HepG2 (cell line): Measurements from ENCODE around the gene LDB2. TPM values are rescaled to one million over a fixed set of nuclear protein-coding genes. Genes with fewer than 3 reads are reported as not detected.

Source experiments
- DPF2 ChIP-seq: sonication (generic); formaldehyde crosslinking; IDR thresholded peaks from 2 replicates; pipeline ENCODE4 v1.4.0; 2020; ENCODE audit warnings: mild to moderate bottlenecking, low read depth, missing genetic modification reagents, borderline replicate concordance
- ELF4 ChIP-seq: sonication (generic); formaldehyde crosslinking; IDR thresholded peaks from 2 replicates; pipeline ENCODE4 v1.5.0; 2020; ENCODE audit warnings: missing genetic modification reagents, mild to moderate bottlenecking, moderate library complexity, borderline replicate concordance
- HNF4G ChIP-seq, 2 experiments: sonication (generic) in 1 of 2; formaldehyde crosslinking in 1 of 2; IDR thresholded peaks; 2 replicates each; pipeline versions ENCODE4 v1.4.0 to v1.6.1; 2011 to 2020; ENCODE audit warnings: borderline replicate concordance in 2 of 2, low read depth in 2 of 2, mild to moderate bottlenecking in 2 of 2, low read length in 1 of 2, missing genetic modification reagents in 1 of 2, moderate library complexity in 1 of 2
- IRX3 ChIP-seq: sonication (generic); formaldehyde crosslinking; IDR thresholded peaks from 2 replicates; pipeline ENCODE4 v1.8.1; 2023; ENCODE audit warnings: mild to moderate bottlenecking, low read depth, missing genetic modification reagents, borderline replicate concordance
- JARID2 ChIP-seq: sonication (generic); formaldehyde crosslinking; IDR thresholded peaks from 2 replicates; pipeline ENCODE4 v1.8.1; 2023; ENCODE audit warnings: missing genetic modification reagents, inconsistent platforms; ENCODE audit not compliant: insufficient replicate concordance
- JDP2 ChIP-seq: sonication (generic); formaldehyde crosslinking; IDR thresholded peaks from 2 replicates; pipeline ENCODE4 v1.8.1; 2022; ENCODE audit warnings: missing genetic modification reagents, borderline replicate concordance
- JUN ChIP-seq: sonication (generic); formaldehyde crosslinking; IDR thresholded peaks from 2 replicates; pipeline ENCODE4 v1.4.0; 2020; ENCODE audit warnings: mild to moderate bottlenecking, missing genetic modification reagents
- JUND ChIP-seq: sonication (generic); formaldehyde crosslinking; IDR thresholded peaks from 2 replicates; pipeline ENCODE4 v1.8.0; 2022; ENCODE audit warnings: mild to moderate bottlenecking, missing genetic modification reagents
- NR2F6 ChIP-seq, 2 experiments: IDR thresholded peaks; 2 replicates each; pipeline ENCODE4 v1.6.1; 2016; ENCODE audit warnings: antibody characterized with exemption in 1 of 2, mild to moderate bottlenecking in 1 of 2
- ONECUT2 ChIP-seq: sonication (generic); formaldehyde crosslinking; IDR thresholded peaks from 2 replicates; pipeline ENCODE4 v1.4.0; 2020; ENCODE audit warnings: missing genetic modification reagents
- SP2 ChIP-seq: sonication (generic); formaldehyde crosslinking; IDR thresholded peaks from 2 replicates; pipeline ENCODE4 v1.5.1; 2020; ENCODE audit warnings: mild to moderate bottlenecking, missing genetic modification reagents
- TBX2 ChIP-seq: sonication (generic); formaldehyde crosslinking; IDR thresholded peaks from 2 replicates; pipeline ENCODE4 v1.5.0; 2020; ENCODE audit warnings: missing genetic modification reagents, mild to moderate bottlenecking, borderline replicate concordance
- TBX3 ChIP-seq: fragments of 450-650 bp; IDR thresholded peaks from 2 replicates; pipeline ENCODE4 v1.6.1; 2017; ENCODE audit warnings: antibody characterized with exemption, mild to moderate bottlenecking, inconsistent platforms, borderline replicate concordance
- THAP11 ChIP-seq: IDR thresholded peaks from 2 replicates; pipeline ENCODE4 v1.6.1; 2016; ENCODE audit warnings: missing biosample characterization, missing genetic modification reagents
- ZBED4 ChIP-seq: sonication (generic); formaldehyde crosslinking; IDR thresholded peaks from 2 replicates; pipeline ENCODE4 v1.4.0; 2020; ENCODE audit warnings: missing genetic modification reagents, borderline replicate concordance
- ZC3H13 ChIP-seq: sonication (generic); formaldehyde crosslinking; IDR thresholded peaks from 2 replicates; pipeline ENCODE4 v1.8.1; 2023; ENCODE audit warnings: mild to moderate bottlenecking, missing genetic modification reagents, moderate library complexity
- polyA plus RNA-seq, 8 experiments: library from polyadenylated mRNA; depleted of rRNA in 3 of 8; stranded (reverse) in 7 of 8; unstranded in 1 of 8; fragments of >200 nt; fragmentation: Illumina TruSeq in 4 of 8; extraction: Trizol in 4 of 8; gene quantifications; 2 replicates each; pipeline versions ENCODE4 v1.2.1 to v1.2.3, GENCODE V29; 2011 to 2016; ENCODE audit warnings: low read depth in 4 of 8, missing spikeins in 1 of 8, mixed read lengths in 1 of 8; ENCODE audit not compliant: insufficient read depth in 1 of 8
- total RNA-seq, 5 experiments: library from RNA; depleted of rRNA; stranded (reverse); fragments of >200 nt; fragmentation: Illumina TruSeq; extraction: Trizol; gene quantifications; 2 replicates each; pipeline ENCODE4 v1.2.3, GENCODE V29; 2016; ENCODE audit warnings: low read depth in 1 of 5
- TF ChIP-seq, protein P1 (sequence below): sonication (generic); formaldehyde crosslinking; IDR thresholded peaks from 2 replicates; pipeline ENCODE4 v1.4.0; 2020; ENCODE audit warnings: mild to moderate bottlenecking, missing genetic modification reagents
- TF ChIP-seq, protein P2 (sequence below): IDR thresholded peaks from 2 replicates; pipeline ENCODE4 v1.6.1; 2018; ENCODE audit warnings: missing genetic modification reagents, mild to moderate bottlenecking, missing compliant biosample characterization

LDB2 gene
- total and polyA plus RNA-seq, 2 of the 13 experiments (the other 11 are each of a cell fraction or from before 2014, with no cell fraction given), result not detected

DNA sequence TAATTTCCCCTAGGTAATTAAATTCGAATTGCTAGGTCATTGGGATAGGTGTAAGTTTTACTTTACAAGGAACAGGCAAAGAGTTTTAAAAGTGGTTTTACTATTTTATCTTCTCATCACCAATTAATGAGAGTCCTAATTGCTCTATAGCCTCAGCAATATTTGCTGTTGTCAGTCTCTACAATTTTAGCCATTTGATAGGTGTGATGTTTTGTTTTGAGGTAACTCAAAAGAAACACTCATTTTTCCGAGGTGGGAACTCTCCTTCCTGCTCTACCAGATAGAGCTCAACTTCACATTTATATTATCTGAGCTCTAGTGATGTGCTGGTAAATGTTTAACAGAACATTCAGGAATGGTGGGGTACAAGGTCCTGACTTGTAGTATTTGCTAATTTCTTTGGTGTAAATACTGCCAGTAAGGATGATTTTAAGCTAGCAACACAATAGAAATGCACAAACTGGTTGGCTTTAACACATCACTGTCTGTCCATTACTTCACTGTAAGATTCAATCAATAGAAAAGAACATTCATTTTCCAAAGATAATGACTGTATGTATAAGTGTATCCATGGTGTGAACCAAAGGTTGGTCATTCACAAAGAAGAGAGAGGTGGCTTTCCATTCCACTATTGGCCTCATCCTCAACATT, 62.7 kb downstream of the LDB2 start (continued):
- TF ChIP-seq, protein P1, sequence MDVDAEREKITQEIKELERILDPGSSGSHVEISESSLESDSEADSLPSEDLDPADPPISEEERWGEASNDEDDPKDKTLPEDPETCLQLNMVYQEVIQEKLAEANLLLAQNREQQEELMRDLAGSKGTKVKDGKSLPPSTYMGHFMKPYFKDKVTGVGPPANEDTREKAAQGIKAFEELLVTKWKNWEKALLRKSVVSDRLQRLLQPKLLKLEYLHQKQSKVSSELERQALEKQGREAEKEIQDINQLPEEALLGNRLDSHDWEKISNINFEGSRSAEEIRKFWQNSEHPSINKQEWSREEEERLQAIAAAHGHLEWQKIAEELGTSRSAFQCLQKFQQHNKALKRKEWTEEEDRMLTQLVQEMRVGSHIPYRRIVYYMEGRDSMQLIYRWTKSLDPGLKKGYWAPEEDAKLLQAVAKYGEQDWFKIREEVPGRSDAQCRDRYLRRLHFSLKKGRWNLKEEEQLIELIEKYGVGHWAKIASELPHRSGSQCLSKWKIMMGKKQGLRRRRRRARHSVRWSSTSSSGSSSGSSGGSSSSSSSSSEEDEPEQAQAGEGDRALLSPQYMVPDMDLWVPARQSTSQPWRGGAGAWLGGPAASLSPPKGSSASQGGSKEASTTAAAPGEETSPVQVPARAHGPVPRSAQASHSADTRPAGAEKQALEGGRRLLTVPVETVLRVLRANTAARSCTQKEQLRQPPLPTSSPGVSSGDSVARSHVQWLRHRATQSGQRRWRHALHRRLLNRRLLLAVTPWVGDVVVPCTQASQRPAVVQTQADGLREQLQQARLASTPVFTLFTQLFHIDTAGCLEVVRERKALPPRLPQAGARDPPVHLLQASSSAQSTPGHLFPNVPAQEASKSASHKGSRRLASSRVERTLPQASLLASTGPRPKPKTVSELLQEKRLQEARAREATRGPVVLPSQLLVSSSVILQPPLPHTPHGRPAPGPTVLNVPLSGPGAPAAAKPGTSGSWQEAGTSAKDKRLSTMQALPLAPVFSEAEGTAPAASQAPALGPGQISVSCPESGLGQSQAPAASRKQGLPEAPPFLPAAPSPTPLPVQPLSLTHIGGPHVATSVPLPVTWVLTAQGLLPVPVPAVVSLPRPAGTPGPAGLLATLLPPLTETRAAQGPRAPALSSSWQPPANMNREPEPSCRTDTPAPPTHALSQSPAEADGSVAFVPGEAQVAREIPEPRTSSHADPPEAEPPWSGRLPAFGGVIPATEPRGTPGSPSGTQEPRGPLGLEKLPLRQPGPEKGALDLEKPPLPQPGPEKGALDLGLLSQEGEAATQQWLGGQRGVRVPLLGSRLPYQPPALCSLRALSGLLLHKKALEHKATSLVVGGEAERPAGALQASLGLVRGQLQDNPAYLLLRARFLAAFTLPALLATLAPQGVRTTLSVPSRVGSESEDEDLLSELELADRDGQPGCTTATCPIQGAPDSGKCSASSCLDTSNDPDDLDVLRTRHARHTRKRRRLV (CRISPR knock-in tag), result no peak
- TF ChIP-seq NR2F6 (IDR thresholded peaks at IDR 0.05) (peak; percentile 43; the same call in 1 of the 2 replicates), NR2F6 (CRISPR knock-in tag; IDR thresholded peaks at IDR 0.05) (peak; percentile 42; the same call in 1 of the 2 replicates), SP2 (CRISPR knock-in tag) (no peak), ZC3H13 (CRISPR knock-in tag) (no peak), ZBED4 (CRISPR knock-in tag) (no peak), THAP11 (peak; percentile 42; the same call in 1 of the 2 replicates), TBX2 (CRISPR knock-in tag) (peak; percentile 63; the same call in 1 of the 2 replicates), JARID2 (CRISPR knock-in tag) (no peak), IRX3 (CRISPR knock-in tag) (no peak), JDP2 (CRISPR knock-in tag) (no peak), ELF4 (no peak), JUND (CRISPR knock-in tag) (no peak), ONECUT2 (CRISPR knock-in tag) (0 out of 2 replicates have a peak, but pooled peaks have one; percentile 30), TBX3 (peak; percentile 56; the same call in 1 of the 2 replicates), DPF2 (CRISPR knock-in tag) (peak; percentile 55; the same call in 1 of the 2 replicates), JUN (CRISPR knock-in tag) (no peak), HNF4G (IDR thresholded peaks at IDR 0.05; ENCODE audit: borderline replicate concordance, low read depth, low read length) (peak; percentile 27; the same call in 1 of the 2 replicates), HNF4G (CRISPR knock-in tag; IDR thresholded peaks at IDR 0.05; ENCODE audit: borderline replicate concordance, low read depth) (no peak)
- TF ChIP-seq, protein P2, sequence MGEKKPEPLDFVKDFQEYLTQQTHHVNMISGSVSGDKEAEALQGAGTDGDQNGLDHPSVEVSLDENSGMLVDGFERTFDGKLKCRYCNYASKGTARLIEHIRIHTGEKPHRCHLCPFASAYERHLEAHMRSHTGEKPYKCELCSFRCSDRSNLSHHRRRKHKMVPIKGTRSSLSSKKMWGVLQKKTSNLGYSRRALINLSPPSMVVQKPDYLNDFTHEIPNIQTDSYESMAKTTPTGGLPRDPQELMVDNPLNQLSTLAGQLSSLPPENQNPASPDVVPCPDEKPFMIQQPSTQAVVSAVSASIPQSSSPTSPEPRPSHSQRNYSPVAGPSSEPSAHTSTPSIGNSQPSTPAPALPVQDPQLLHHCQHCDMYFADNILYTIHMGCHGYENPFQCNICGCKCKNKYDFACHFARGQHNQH (CRISPR knock-in tag), result peak; percentile 34; the same call in 1 of the 2 replicates
